Ovary (tissue), 9 donors: ENCODE measurements around the gene ULK2. TPM values are rescaled to one million over a fixed set of nuclear protein-coding genes. Genes with fewer than 3 reads are reported as not detected.

Source experiments
- DNase-seq, 5 donors: peaks; one replicate each; pipeline ENCODE4 v3.0.0-alpha.2; 2019 to 2020
- H3K27ac ChIP-seq, 2 donors: fragments of 200-600 bp; one replicate each; pipeline versions ENCODE4 v1.5.1 to v1.8.0; 2019 to 2022
- H3K27me3 ChIP-seq: fragments of 200-600 bp; one replicate; pipeline ENCODE4 v1.8.0; 2022
- H3K36me3 ChIP-seq: fragments of 200-600 bp; sonication (generic); one replicate; pipeline ENCODE4 v1.5.1; 2019
- H3K4me1 ChIP-seq: one replicate; pipeline ENCODE4 v1.8.1; 2013; ENCODE audit warnings: mild to moderate bottlenecking, moderate library complexity; ENCODE audit not compliant: insufficient read depth
- H3K4me3 ChIP-seq: fragments of 200-600 bp; sonication (generic); one replicate; pipeline ENCODE4 v1.5.1; 2017
- H3K9me3 ChIP-seq, 2 donors: fragments of 200-600 bp in 1 of 2; sonication (generic) in 1 of 2; one replicate each; pipeline versions ENCODE4 v1.5.1 to v1.8.1; 2013 to 2019; ENCODE audit warnings: mild to moderate bottlenecking in 1 of 2, moderate library complexity in 1 of 2
- CTCF ChIP-seq, 3 donors: fragments of 450-650 bp in 2 of 3; fragments of 200-600 bp in 1 of 3; IDR thresholded peaks; one replicate each; pipeline versions ENCODE4 v1.5.1 to v1.8.0; 2016 to 2022; ENCODE audit warnings: antibody characterized with exemption in 3 of 3, mild to moderate bottlenecking in 1 of 3
- EP300 ChIP-seq: sonication (generic); formaldehyde crosslinking; IDR thresholded peaks from one replicate; pipeline ENCODE4 v1.6.1; 2017; ENCODE audit warnings: antibody characterized with exemption
- POLR2A ChIP-seq: fragments of 450-650 bp; IDR thresholded peaks from one replicate; pipeline ENCODE4 v1.6.1; 2017; ENCODE audit warnings: antibody characterized with exemption, mild to moderate bottlenecking, moderate library complexity
- WGBS, 3 donors: extraction: QIAGEN DNeasy Blood & Tissue Kit in 1 of 3; methylation state at CpG; one replicate each; pipeline versions ENCODE4 v1.1.5 to v1.1.7; 2013 to 2017; 5-methylcytosine and 5-hydroxymethylcytosine counted together
- intact Hi-C, 4 donors: fragments of 100-400 bp; cut with DNase I; formaldehyde crosslinking; loops; one replicate each; pipeline versions ENCODE4 v1.11.0 to v1.15.1; 2022 to 2023
- polyA plus RNA-seq, 2 donors: library from polyadenylated mRNA; stranded (reverse); fragments of 200-250 nt in 1 of 2; fragments of 350-450 nt in 1 of 2; fragmentation: Illumina TruSeq in 1 of 2; extraction: RNeasy Lipid Tissue Mini Kit (QIAGEN cat#74804) in 1 of 2; gene quantifications; one replicate each; pipeline ENCODE4 v1.2.3, GENCODE V29; 2013 to 2014
- total RNA-seq, 7 donors: library from RNA; depleted of rRNA in 2 of 7; stranded (reverse); fragments of >200 nt in 2 of 7; fragmentation: NEBNext Ultra II Directional in 3 of 7; extraction: Animal tissue kit (Norgen Biotek cat#: 25700) in 3 of 7; gene quantifications; one replicate each; pipeline versions ENCODE4 v1.1.0 to v1.2.4, GENCODE V29; 2016 to 2023
- donor health status: DM: no; HTN: no; CAD: no; lungs with moderate emphysema.
- donor health status: DM: no; HTN: no; CAD: no.
- donor health status: Bipolar disorder and iron deficiency.
- donor health status: DM: yes; HTN: yes; CAD: no.
- donor health status: DM: no; HTN: no; CAD: no.
- donor health status: DM: yes; HTN: yes; CAD: no.

The ULK2 gene
- total and polyA plus RNA-seq, 9 donors: 13.8 to 24.5 (median 20.8) TPM

GRCh38 chr17:19727501-19728078 is 140.1 kb downstream of the ULK2 start:
- Histone ChIP-seq H3K4me3 (no peak overlapping the region), H3K4me1 (peaks cover 22% of the 10 kb centered on the region), H3K9me3 (no peaks in the 10 kb centered on the region), H3K36me3 (no peaks in the 10 kb centered on the region), H3K27me3 (no peaks in the 10 kb centered on the region), H3K27ac (peak overlapping the region; percentile 78 to 93)
- TF ChIP-seq POLR2A (no peak), CTCF (IDR thresholded peaks at IDR 0.05) (no peak), EP300 (peak; percentile 75)
- intact Hi-C loops: loop anchor here in 1 of 4 donors (10.0 kb wide), 1 partner anchor 63 kb away; no protein-coding TSS in a partner anchor
- DNase-seq: peak; percentile 60 to 83 (median 71)
- 37 to 53% (median 44%) methylated on average over 4 of the region's 4 CpGs for WGBS, 3 donors

GRCh38 chr17:19726631-19727376 is 140.9 kb downstream of the ULK2 start:
- no peak for TF ChIP-seq CTCF (IDR thresholded peaks at IDR 0.05)
- TF ChIP-seq EP300: no peak
- no peak for TF ChIP-seq POLR2A
- intact Hi-C loops: loop anchor here in 1 of 4 donors (10.0 kb wide), 1 partner anchor 62 kb away; no protein-coding TSS in a partner anchor
- WGBS, 3 donors: 40 to 47% (median 43%) methylated on average over 7 of the region's 7 CpGs
- DNase-seq: no peak
- Histone ChIP-seq H3K36me3 (no peaks in the 10 kb centered on the region), H3K27me3 (no peaks in the 10 kb centered on the region), H3K9me3 (no peaks in the 10 kb centered on the region), H3K4me1 (peaks cover 22% of the 10 kb centered on the region), H3K4me3 (no peak overlapping the region), H3K27ac (peak overlapping the region; percentile 78 to 93)

GRCh38 chr17:19725486-19725885 is 142.2 kb downstream of the ULK2 start:
- no peak overlapping the region for H3K4me3 ChIP-seq
- TF ChIP-seq CTCF (IDR thresholded peaks at IDR 0.05) (no peak), POLR2A (no peak), EP300 (no peak)
- DNase-seq: no peak
- WGBS, 3 donors: 93 to 98% (median 96%) methylated on average over 5 of the region's 5 CpGs
- H3K36me3 ChIP-seq: no peaks in the 10 kb centered on the region
- no peak overlapping the region for H3K27ac ChIP-seq
- H3K9me3 ChIP-seq: no peaks in the 10 kb centered on the region
- intact Hi-C loops: loop anchor here in 1 of 4 donors (10.0 kb wide), 1 partner anchor 61 kb away; no protein-coding TSS in a partner anchor
- peaks cover 25% of the 10 kb centered on the region for H3K4me1 ChIP-seq
- H3K27me3 ChIP-seq: no peaks in the 10 kb centered on the region

- TF ChIP-seq CTCF (IDR thresholded peaks at IDR 0.05) (no peak), EP300 (no peak), POLR2A (no peak)
- Histone ChIP-seq H3K4me3 (no peak overlapping the region), H3K27ac (no peak overlapping the region), H3K36me3 (no peaks in the 10 kb centered on the region), H3K27me3 (no peaks in the 10 kb centered on the region), H3K4me1 (peaks cover 29% of the 10 kb centered on the region), H3K9me3 (no peaks in the 10 kb centered on the region)
- WGBS, 3 donors: 41 to 58% (median 45%) methylated on average over 30 to 55 of the region's 55 CpGs
- DNase-seq: peak in 4 of 5 donors; percentile 39 to 65 (median 57)
- intact Hi-C loops: loop anchor here in 1 of 4 donors (10.0 kb wide), 1 partner anchor 60 kb away; no protein-coding TSS in a partner anchor
Measured at GRCh38 chr17:19724501-19725420, 143.0 kb downstream of the ULK2 start.
